Nucleus accumbens (tissue), 56 donors: ENCODE data around the gene P3H3.

Experiments used
- DNase-seq, 56 donors: peaks; one replicate each; lab custom pipeline; 2025; lab: John Stamatoyannopoulos, UW

The P3H3 gene

GRCh38 chr12:6827982-6828780, at the start of gene P3H3:
TSS of gene P3H3 (plus strand) at chr12:6828407. CDS start at chr12:6828441, 34 bp downstream.
- DNase-seq = peak in 25 of 56 donors; percentile 8 to 58 (median 31)

- peak; percentile 49 to 95 (median 83) for DNase-seq
Observed at GRCh38 chr12:6778574-6779550, 49.3 kb upstream of the P3H3 start.

GRCh38 chr12:6779708-6780432, 48.3 kb upstream of the P3H3 start:
- DNase-seq = no peak

- DNase-seq = no peak
Observed at GRCh38 chr12:6780573-6780972, 47.6 kb upstream of the P3H3 start.

- DNase-seq = no peak
Observed at GRCh38 chr12:6782119-6782518, 46.1 kb upstream of the P3H3 start.

GRCh38 chr12:6782850-6783566, 45.2 kb upstream of the P3H3 start:
- DNase-seq = no peak

GRCh38 chr12:6783828-6784227, 44.4 kb upstream of the P3H3 start:
- no peak for DNase-seq

GRCh38 chr12:6784296-6784695, 43.9 kb upstream of the P3H3 start:
- peak in 1 of 56 donors; percentile 11 for DNase-seq

GRCh38 chr12:6784761-6785160, 43.4 kb upstream of the P3H3 start:
- no peak for DNase-seq

- no peak for DNase-seq
Observed at GRCh38 chr12:6786416-6787094, 41.7 kb upstream of the P3H3 start.

- no peak for DNase-seq
Observed at GRCh38 chr12:6787309-6787708, 40.9 kb upstream of the P3H3 start.

- peak in 13 of 56 donors; percentile 10 to 48 (median 25) for DNase-seq
Observed at GRCh38 chr12:6788972-6789924, 39.0 kb upstream of the P3H3 start, which contains the start of gene CD4. TSS of gene CD4 (plus strand) at chr12:6789528. CDS start at chr12:6800139, 10,611 bp downstream.

- no peak for DNase-seq
Observed at GRCh38 chr12:6790496-6791150, 37.6 kb upstream of the P3H3 start.

GRCh38 chr12:6791931-6792520, 36.2 kb upstream of the P3H3 start:
- DNase-seq = no peak

- peak in 13 of 56 donors; percentile 10 to 38 (median 19) for DNase-seq
Observed at GRCh38 chr12:6792522-6793201, 35.5 kb upstream of the P3H3 start.

GRCh38 chr12:6795088-6795487, 33.1 kb upstream of the P3H3 start:
- no peak for DNase-seq
